Loucy (cell line): ENCODE data around the gene TRIL.

Experiments
- H2AFZ ChIP-seq: fragments of 200-600 bp; sonication (generic); 2 replicates; pipeline ENCODE4 v1.6.0; 2016; ENCODE audit warnings: antibody characterized with exemption, mild to moderate bottlenecking, low read length, moderate library complexity
- H3F3A ChIP-seq: fragments of 200-600 bp; 2 replicates; pipeline ENCODE4 v1.6.0; 2016; ENCODE audit warnings: antibody characterized with exemption, low read depth, mild to moderate bottlenecking
- H3K27me3 ChIP-seq: fragments of 200-600 bp; sonication (generic); 2 replicates; pipeline ENCODE4 v1.6.1; 2014; ENCODE audit warnings: low read length, mild to moderate bottlenecking; ENCODE audit not compliant: insufficient read depth, poor library complexity, severe bottlenecking
- H3K36me3 ChIP-seq: fragments of 200-600 bp; sonication (generic); 2 replicates; pipeline ENCODE4 v1.6.1; 2016; ENCODE audit warnings: low read length; ENCODE audit not compliant: insufficient read depth
- H3K4me1 ChIP-seq: fragments of 200-600 bp; sonication (generic); 2 replicates; pipeline ENCODE4 v1.5.1; 2014; ENCODE audit warnings: low read length, mild to moderate bottlenecking; ENCODE audit not compliant: insufficient read depth, poor library complexity, severe bottlenecking
- H3K4me2 ChIP-seq: fragments of 200-600 bp; sonication (generic); 2 replicates; pipeline ENCODE4 v1.6.0; 2014; ENCODE audit warnings: antibody characterized with exemption, low read length, low read depth, mild to moderate bottlenecking; ENCODE audit not compliant: poor library complexity, severe bottlenecking
- H3K4me3 ChIP-seq: fragments of 200-600 bp; sonication (generic); 2 replicates; pipeline ENCODE4 v1.5.1; 2014; ENCODE audit warnings: low read length, mild to moderate bottlenecking, mixed read lengths; ENCODE audit not compliant: poor library complexity, severe bottlenecking
- H3K79me2 ChIP-seq: fragments of 200-600 bp; sonication (generic); 2 replicates; pipeline ENCODE4 v1.6.1; 2014; ENCODE audit warnings: low read length; ENCODE audit not compliant: insufficient read depth
- H3K9ac ChIP-seq: fragments of 200-600 bp; sonication (generic); 2 replicates; pipeline ENCODE4 v1.6.0; 2014; ENCODE audit warnings: mild to moderate bottlenecking, low read depth, low read length, moderate library complexity; ENCODE audit not compliant: poor library complexity, severe bottlenecking
- H3K9me2 ChIP-seq: fragments of 200-600 bp; sonication (generic); replicated peaks from 2 replicates; pipeline ENCODE4 v1.6.1; 2016; ENCODE audit warnings: low read depth, low read length, mixed read lengths
- H3K9me3 ChIP-seq: fragments of 200-600 bp; sonication (generic); 2 replicates; pipeline ENCODE4 v1.6.1; 2014; ENCODE audit warnings: mild to moderate bottlenecking, antibody characterized with exemption, low read length, low read depth; ENCODE audit not compliant: insufficient read depth
- H4K20me1 ChIP-seq: fragments of 200-600 bp; sonication (generic); 2 replicates; pipeline ENCODE4 v1.6.0; 2014; ENCODE audit warnings: antibody characterized with exemption, low read length, mild to moderate bottlenecking; ENCODE audit not compliant: insufficient read depth, poor library complexity, severe bottlenecking
- CTCF ChIP-seq: fragments of 200-600 bp; sonication (generic); conservative IDR thresholded peaks from 2 replicates; pipeline ENCODE4 v1.5.1; 2014; ENCODE audit warnings: mild to moderate bottlenecking, antibody characterized with exemption, low read length
- EZH2phosphoT487 ChIP-seq: fragments of 200-600 bp; IDR thresholded peaks from 2 replicates; pipeline ENCODE4 v1.6.1; 2018; ENCODE audit warnings: antibody characterized with exemption, mild to moderate bottlenecking, moderate library complexity, borderline replicate concordance

TRIL gene

GRCh38 chr7:29005406-29005805 is 47.3 kb upstream of the TRIL start:
- H3K27me3 ChIP-seq, result no peaks in the 10 kb centered on the region
- TF ChIP-seq CTCF (no peak), EZH2phosphoT487 (no peak)
- peaks cover 3% of the 10 kb centered on the region for H3K4me1 ChIP-seq
- no peaks in the 10 kb centered on the region for H4K20me1 ChIP-seq
- no peak overlapping the region for H3K4me3 ChIP-seq
- no peaks in the 10 kb centered on the region for H3F3A ChIP-seq
- no peak overlapping the region for H3K4me2 ChIP-seq
- H3K9ac ChIP-seq, result no peak overlapping the region
- H3K9me2 ChIP-seq, result no peaks in the 10 kb centered on the region
- H3K9me3 ChIP-seq, result no peaks in the 10 kb centered on the region
- no peak overlapping the region for H2AFZ ChIP-seq
- no peaks in the 10 kb centered on the region for H3K79me2 ChIP-seq
- no peaks in the 10 kb centered on the region for H3K36me3 ChIP-seq

- TF ChIP-seq CTCF, result no peak
- no peak for TF ChIP-seq EZH2phosphoT487
- Histone ChIP-seq H3K9me3 (no peaks in the 10 kb centered on the region), H4K20me1 (no peaks in the 10 kb centered on the region), H3F3A (no peaks in the 10 kb centered on the region), H3K9ac (no peak overlapping the region), H3K4me1 (peaks cover 1% of the 10 kb centered on the region), H3K27me3 (no peaks in the 10 kb centered on the region), H3K36me3 (no peaks in the 10 kb centered on the region), H3K9me2 (no peaks in the 10 kb centered on the region), H3K4me3 (no peak overlapping the region), H2AFZ (no peak overlapping the region), H3K79me2 (no peaks in the 10 kb centered on the region), H3K4me2 (no peak overlapping the region)
These were observed 45.6 kb upstream of the TRIL start for GRCh38 chr7:29003703-29004102.

GRCh38 chr7:29000717-29001076 is 42.6 kb upstream of the TRIL start:
- no peaks in the 10 kb centered on the region for H3K27me3 ChIP-seq
- no peaks in the 10 kb centered on the region for H3K36me3 ChIP-seq
- no peak overlapping the region for H3K4me2 ChIP-seq
- H2AFZ ChIP-seq, result no peak overlapping the region
- no peak overlapping the region for H3K9ac ChIP-seq
- H3K79me2 ChIP-seq, result no peaks in the 10 kb centered on the region
- no peaks in the 10 kb centered on the region for H3K9me2 ChIP-seq
- no peaks in the 10 kb centered on the region for H3F3A ChIP-seq
- no peaks in the 10 kb centered on the region for H3K4me1 ChIP-seq
- no peaks in the 10 kb centered on the region for H4K20me1 ChIP-seq
- H3K4me3 ChIP-seq, result no peak overlapping the region
- no peak for TF ChIP-seq CTCF
- TF ChIP-seq EZH2phosphoT487, result no peak
- no peaks in the 10 kb centered on the region for H3K9me3 ChIP-seq
